ENCODE measurements around the gene TATDN3.
"Not testable (repeated sequence)": the region's sequence is repeated elsewhere in the genome, so short reads cannot be mapped to it uniquely, and the experiment has no call there.

TATDN3 gene

GRCh38 chr1:212777151-212777550, 14.5 kb upstream of the TATDN3 start:
- peak; percentile 62 for DNase-seq

GRCh38 chr1:212779086-212779485, 12.6 kb upstream of the TATDN3 start:
- DNase-seq = not testable (repeated sequence)

- DNase-seq = no peak
These were observed 10.9 kb upstream of the TATDN3 start for GRCh38 chr1:212780759-212781158.

DNA sequence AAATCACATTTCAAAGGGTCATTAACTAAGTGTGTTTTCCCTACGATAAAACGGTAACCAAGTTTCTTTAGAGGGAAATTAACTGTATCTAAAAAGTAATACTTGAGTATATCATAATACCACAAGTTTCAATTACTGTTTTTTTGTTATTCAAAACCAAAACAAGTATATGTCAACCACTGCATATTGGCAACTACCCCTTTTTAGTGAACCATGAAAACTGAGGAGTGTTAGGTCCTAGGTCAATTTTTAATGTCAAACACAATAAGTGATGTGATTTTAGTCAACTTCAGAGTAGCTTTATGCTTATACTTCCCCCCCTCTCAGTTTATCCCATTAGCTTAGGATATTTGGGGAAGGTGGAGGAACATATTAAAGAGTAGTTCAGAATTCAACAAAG, 10.5 kb upstream of the TATDN3 start:
- DNase-seq = no peak

GRCh38 chr1:212782422-212783154, 9.1 kb upstream of the TATDN3 start:
- DNase-seq = peak; percentile 65

DNA sequence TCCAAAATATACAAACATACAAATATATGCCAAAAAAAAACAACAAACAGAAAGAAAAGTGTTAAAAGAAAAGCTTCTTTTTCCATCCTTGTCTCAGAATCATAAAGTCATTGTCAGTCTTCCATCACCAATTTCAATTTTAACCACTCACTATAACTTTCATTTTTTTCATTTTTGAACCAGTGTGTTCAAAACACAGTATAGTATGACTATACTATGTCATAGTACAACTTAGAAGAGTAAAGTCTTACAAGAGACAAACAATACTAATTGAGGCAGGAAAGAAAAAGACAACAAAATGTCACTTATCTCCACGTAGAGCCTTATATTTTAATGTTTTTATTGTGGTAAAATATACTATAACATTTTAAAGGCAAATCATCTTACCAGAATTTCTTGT, 7.7 kb upstream of the TATDN3 start:
- no peak for DNase-seq

DNA sequence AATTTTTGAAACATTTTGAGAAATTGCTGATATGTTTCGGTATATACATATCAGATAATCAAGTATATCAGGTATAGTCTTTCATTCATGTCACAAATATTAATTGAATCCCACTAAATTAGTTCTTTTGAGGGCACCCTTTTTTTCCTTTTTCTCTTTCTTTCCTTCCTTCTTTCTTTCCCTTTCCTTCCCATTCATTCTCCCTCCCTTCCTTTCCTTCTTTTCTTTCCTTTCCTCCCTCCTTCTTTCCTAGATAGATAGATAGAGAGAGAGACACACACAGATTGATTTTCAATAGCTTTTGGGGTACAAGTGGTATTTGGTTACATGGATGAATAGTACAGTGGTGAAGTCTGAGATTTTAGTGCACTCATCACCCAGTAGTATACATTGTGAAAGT, 5.8 kb upstream of the TATDN3 start:
- DNase-seq = no peak

DNA sequence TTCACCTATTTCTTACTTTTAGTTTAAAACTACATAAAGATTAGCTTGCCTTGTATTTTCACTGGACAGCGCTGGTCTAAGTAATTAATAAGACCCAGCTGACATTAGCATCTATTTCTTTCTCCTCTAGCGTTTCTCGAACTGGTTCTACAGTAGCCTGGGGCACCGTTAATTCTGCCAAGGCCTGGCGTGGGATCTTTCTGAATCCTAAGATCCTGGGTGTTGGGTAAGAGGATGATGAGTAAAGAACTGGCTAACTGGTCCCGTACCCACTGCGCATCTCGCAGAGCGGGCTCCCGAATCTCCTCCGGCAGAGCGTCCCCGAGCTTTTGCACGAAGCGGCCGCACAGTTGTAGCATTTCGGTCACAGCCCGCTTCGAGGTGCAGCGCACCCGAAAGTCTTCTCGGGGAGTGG, 426 bp upstream of the TATDN3 start:
- peak; percentile 88 for DNase-seq

- DNase-seq = peak; percentile 50
These were observed 758 bp downstream of the TATDN3 start for GRCh38 chr1:212792396-212792908.

GRCh38 chr1:212794561-212795014, 2.9 kb downstream of the TATDN3 start:
- peak; percentile 73 for DNase-seq

GRCh38 chr1:212797681-212798080, 6.0 kb downstream of the TATDN3 start:
- no peak for DNase-seq

- DNase-seq = no peak
These were observed 14.1 kb downstream of the TATDN3 start for GRCh38 chr1:212805767-212806166.

- DNase-seq = peak; percentile 51
These were observed 23.0 kb downstream of the TATDN3 start for GRCh38 chr1:212814537-212815334.

GRCh38 chr1:212816567-212817278, 25.0 kb downstream of the TATDN3 start:
- no peak for DNase-seq

DNA sequence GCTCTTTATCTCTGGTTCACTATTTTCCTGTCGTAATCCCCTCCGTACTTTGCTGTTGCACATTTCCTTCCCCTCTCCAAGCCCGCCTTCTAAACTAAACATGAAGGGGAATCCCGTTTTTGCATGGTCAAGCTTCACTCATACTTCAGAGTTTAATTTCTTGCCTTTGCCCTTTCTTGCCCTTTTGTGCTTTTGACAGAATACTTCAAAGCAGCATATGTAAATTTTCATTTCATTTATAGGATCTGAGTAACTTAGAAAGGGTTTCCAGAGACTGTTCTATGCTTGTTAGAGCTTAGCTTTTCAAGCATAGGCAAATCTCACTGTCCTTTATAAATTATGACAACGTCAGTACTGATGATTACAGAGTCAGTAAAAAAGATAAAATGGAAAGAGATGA, 28.0 kb downstream of the TATDN3 start:
- DNase-seq = no peak

DNA sequence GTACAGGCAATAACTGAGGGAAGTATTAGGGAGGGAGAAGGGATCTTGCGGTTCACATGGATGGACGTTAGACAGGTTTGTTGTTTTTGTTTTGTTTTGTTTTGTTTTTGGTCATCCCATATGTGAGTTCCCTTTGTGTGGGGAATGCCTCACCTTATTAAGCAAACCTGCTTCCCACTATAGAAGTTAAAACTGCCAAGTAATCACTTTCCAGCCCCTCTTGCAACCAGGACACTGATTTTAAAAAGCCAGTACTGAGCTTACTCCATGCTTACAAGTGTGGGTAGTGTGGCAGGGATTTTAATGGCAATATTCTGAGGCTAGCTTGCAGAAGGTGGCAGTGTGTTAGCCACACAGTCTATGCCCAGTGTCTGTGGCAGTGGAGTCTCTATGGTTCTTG, 29.3 kb downstream of the TATDN3 start:
- DNase-seq = no peak

DNA sequence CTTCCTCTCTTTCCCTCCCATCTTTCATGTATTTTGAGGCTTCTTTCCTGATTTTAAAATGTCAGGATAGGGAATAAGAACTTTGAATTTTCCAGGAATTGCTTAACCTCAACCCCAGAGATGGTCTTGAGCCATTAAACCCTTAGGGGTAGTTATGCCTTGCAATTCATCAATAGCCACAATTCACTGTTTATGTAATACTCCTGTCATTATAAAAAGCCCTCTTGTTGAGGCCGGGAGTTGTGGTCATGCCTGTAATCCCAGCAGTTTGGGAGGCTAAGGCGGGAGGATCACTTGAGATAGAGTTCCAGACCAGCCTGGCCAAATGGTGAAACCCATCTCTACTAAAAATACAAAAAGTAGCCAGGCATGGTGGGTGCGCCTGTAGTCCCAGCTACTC, 31.3 kb downstream of the TATDN3 start:
- DNase-seq = no peak

GRCh38 chr1:212824201-212824600, 32.5 kb downstream of the TATDN3 start:
- no peak for DNase-seq

- no peak for DNase-seq
These were observed 34.2 kb downstream of the TATDN3 start for GRCh38 chr1:212825798-212826452.

- DNase-seq = no peak
These were observed 35.6 kb downstream of the TATDN3 start for GRCh38 chr1:212827171-212827776.

- DNase-seq = no peak
These were observed 36.2 kb downstream of the TATDN3 start for GRCh38 chr1:212827831-212828278.

DNA sequence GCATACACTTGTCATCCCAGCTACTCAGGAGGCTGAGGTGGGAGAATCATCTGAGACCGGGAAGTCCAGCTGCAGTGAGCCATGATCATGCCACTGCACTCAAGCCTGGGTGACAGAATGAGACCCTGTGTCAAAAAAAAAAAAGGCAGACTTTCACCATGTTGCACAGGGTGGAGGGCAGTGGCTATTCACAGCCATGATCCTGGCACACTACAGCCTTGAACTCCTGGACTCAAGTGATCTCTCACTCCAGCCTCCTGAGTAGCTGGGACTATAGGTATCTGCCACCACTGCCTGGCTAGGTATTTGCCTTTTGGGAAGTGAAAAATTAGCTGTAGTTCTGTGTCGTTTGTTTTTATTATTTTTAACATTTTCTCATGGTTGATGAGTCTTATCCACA, 36.7 kb downstream of the TATDN3 start:
- DNase-seq = no peak

Measured in OCI-M1 (cell line).